ENCODE measurements around the gene M6PR.

M6PR gene

DNA sequence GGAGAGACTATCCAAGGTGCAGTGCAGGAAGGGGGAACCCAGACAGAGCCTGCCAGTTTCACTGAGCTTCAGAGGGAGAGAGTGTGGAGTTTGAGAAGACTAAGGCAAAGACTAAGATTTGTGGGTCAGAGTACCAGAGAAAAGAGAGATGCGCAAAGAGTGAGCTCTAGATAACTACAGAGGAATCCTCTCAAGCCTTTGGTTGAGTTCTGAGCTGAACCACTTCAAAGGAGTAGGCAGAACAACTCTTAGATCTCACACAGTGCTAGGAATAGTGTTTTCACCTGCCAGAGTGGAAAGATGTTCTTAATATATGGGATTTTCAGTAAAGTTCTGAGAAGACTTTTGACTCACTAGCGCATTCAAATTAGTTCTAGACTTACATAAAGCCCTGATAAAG is 10.7 kb upstream of the M6PR start:
- TF ChIP-seq CTCF (conservative IDR thresholded peaks at IDR 0.05; ENCODE audit: low read length), result no peak
- DNase-seq (ENCODE audit: low read depth), result no peak
- no peak overlapping the region for H3K4me3 ChIP-seq (ENCODE audit: low read length)

DNA sequence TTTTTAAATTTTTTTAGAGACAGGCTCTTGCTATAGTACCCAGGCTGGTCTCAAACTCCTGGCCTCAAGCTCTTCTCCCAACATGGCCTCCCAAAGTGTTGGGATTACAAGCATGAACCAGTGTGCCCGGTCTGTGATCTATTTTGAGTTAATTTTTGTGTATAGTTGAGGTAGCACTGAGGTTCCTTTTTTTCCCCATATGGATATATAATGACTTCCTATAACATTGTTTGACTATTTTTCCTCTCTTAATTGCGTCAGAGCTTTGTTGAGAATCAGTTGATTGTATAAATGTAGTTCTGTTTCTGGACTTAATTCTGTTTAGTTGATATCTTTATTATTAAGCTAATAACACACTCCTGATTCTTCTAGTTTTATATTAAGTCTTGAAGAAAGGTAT is 8.6 kb upstream of the M6PR start:
- no peak for TF ChIP-seq CTCF (conservative IDR thresholded peaks at IDR 0.05; ENCODE audit: low read length)
- H3K4me3 ChIP-seq (ENCODE audit: low read length), result no peak overlapping the region
- DNase-seq (ENCODE audit: low read depth), result no peak

DNA sequence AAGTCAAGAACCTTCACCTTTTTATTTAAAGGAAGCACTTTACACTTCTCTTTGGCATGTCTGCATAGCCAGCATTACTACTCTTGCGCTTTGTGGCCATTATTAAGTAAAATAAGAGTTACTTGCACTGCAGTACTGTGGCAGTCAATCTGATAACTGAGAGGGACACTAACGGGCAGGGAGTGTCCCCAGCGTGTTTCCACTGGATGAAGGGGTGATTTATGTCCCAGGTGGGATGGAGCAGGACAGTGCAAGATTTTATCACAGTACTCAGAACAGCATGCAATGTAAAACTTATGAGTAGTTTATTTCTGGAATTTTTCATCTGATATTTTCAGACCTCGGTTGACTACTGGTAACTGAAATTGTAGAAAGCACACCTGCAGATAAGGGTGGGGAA is 8.1 kb upstream of the M6PR start:
- TF ChIP-seq CTCF (conservative IDR thresholded peaks at IDR 0.05; ENCODE audit: low read length), result no peak
- DNase-seq (ENCODE audit: low read depth), result no peak
- no peak overlapping the region for H3K4me3 ChIP-seq (ENCODE audit: low read length)

- TF ChIP-seq CTCF (conservative IDR thresholded peaks at IDR 0.05; ENCODE audit: low read length), result no peak
- no peak overlapping the region for H3K4me3 ChIP-seq (ENCODE audit: low read length)
- no peak for DNase-seq (ENCODE audit: low read depth)
Observed at GRCh38 chr12:8956772-8957171, 7.3 kb upstream of the M6PR start.

GRCh38 chr12:8956073-8956472 is 6.6 kb upstream of the M6PR start:
- DNase-seq (ENCODE audit: low read depth), result no peak
- no peak for TF ChIP-seq CTCF (conservative IDR thresholded peaks at IDR 0.05; ENCODE audit: low read length)

GRCh38 chr12:8953773-8954402 is 4.4 kb upstream of the M6PR start:
- H3K4me3 ChIP-seq (ENCODE audit: low read length), result no peak overlapping the region
- no peak for DNase-seq (ENCODE audit: low read depth)
- TF ChIP-seq CTCF (conservative IDR thresholded peaks at IDR 0.05; ENCODE audit: low read length), result no peak

More at GRCh38 chr12:8956073-8956472, 6.6 kb upstream of the M6PR start:
- no peak overlapping the region for H3K4me3 ChIP-seq (ENCODE audit: low read length)

GRCh38 chr12:8951744-8952143 is 2.3 kb upstream of the M6PR start:
- TF ChIP-seq CTCF (conservative IDR thresholded peaks at IDR 0.05; ENCODE audit: low read length), result no peak
- no peak for DNase-seq (ENCODE audit: low read depth)
- no peak overlapping the region for H3K4me3 ChIP-seq (ENCODE audit: low read length)
